Peyer's patch (tissue), 4 donors: Measurements from ENCODE around the gene EPC1.

ENCODE experiments used
- POLR2A ChIP-seq, 2 donors: fragments of 450-650 bp; IDR thresholded peaks; one replicate each; pipeline ENCODE4 v1.5.1; 2017; ENCODE audit warnings: antibody characterized with exemption in 2 of 2, mild to moderate bottlenecking in 2 of 2, moderate library complexity in 2 of 2
- TF ChIP-seq, protein P1 (sequence below), 6 experiments: fragments of 450-650 bp in 4 of 6; fragments of 200-600 bp in 2 of 6; sonication (generic) in 1 of 6; IDR thresholded peaks; one replicate each; pipeline ENCODE4 v1.5.1; 2017 to 2019; ENCODE audit warnings: antibody characterized with exemption in 6 of 6, mild to moderate bottlenecking in 3 of 6, moderate library complexity in 1 of 6

DNA sequence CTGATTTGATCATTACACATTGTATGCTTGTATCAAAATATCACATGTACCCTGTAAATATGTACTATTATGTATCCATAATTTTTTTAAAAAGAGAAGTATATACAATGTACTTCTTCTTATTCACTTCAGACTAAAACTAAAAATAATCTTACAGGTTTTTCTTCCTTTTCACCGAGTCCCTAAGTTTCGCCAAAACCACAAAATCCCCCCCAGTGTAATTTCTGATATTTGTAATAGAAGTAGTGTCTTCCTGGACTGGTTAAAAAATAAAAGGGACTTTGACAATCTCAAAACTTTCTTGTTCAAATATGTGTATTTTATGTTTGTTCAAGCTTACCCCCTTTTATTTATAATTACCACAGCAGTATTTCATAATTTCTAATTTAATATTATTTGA, 23.9 kb downstream of the EPC1 start:
- TF ChIP-seq POLR2A (IDR thresholded peaks at IDR 0.05): no peak
- TF ChIP-seq, protein P1, sequence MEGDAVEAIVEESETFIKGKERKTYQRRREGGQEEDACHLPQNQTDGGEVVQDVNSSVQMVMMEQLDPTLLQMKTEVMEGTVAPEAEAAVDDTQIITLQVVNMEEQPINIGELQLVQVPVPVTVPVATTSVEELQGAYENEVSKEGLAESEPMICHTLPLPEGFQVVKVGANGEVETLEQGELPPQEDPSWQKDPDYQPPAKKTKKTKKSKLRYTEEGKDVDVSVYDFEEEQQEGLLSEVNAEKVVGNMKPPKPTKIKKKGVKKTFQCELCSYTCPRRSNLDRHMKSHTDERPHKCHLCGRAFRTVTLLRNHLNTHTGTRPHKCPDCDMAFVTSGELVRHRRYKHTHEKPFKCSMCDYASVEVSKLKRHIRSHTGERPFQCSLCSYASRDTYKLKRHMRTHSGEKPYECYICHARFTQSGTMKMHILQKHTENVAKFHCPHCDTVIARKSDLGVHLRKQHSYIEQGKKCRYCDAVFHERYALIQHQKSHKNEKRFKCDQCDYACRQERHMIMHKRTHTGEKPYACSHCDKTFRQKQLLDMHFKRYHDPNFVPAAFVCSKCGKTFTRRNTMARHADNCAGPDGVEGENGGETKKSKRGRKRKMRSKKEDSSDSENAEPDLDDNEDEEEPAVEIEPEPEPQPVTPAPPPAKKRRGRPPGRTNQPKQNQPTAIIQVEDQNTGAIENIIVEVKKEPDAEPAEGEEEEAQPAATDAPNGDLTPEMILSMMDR (IDR thresholded peaks at IDR 0.05): no peak
